NCI-H1694 (cell line): ENCODE measurements around the gene RPS19.

Experiments used
- DNase-seq: peaks from one replicate; lab custom pipeline; 2025; lab: John Stamatoyannopoulos, UW

Gene RPS19

DNA sequence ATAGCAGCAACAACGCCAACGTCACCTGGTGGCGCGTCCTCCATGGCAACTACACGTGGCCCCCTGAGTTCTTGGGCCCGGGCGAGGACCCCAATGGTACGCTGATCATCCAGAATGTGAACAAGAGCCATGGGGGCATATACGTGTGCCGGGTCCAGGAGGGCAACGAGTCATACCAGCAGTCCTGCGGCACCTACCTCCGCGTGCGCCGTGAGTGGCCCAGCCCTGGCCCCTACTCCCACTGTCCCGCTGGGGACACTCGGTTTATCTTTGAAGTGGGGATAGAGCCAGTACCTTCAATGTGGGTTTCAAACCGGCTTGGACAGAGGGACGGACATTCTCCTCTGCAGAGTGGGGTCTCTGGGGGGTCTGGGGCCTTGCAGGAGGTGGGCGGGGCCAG, 19.0 kb downstream of the RPS19 start:
- DNase-seq, result no peak

DNA sequence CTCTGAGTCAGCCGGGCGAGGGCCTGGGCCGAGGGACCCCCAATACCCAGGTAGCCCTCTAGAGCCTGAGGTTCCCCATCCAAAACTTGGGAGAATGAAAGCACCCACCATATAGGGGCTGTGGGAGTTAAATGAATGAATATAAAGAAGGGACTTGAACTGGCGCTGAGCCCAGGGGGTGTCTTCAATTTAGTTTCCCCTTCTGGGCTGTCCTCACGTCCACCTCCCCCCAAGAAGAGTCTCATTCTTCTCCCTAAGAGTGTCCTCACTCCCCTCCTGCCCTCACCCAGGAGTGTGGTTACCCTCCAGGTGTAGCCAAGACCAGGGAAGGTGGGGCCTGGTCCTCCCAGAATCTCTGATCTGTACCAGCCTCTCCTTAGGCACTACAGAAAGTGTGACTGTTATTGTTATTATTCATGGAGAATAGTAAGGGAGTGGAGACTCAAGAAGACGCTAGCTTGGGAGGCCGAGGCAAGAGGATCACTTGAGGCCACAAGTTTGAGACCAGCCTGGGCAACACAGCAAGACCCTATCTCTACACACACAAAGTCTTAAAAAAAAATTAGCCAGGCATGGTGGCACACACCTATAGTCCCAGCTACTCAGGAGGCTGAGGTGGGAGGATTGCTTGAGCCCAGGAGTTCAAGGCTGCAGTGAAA, 19.7 kb downstream of the RPS19 start:
- no peak for DNase-seq

DNA sequence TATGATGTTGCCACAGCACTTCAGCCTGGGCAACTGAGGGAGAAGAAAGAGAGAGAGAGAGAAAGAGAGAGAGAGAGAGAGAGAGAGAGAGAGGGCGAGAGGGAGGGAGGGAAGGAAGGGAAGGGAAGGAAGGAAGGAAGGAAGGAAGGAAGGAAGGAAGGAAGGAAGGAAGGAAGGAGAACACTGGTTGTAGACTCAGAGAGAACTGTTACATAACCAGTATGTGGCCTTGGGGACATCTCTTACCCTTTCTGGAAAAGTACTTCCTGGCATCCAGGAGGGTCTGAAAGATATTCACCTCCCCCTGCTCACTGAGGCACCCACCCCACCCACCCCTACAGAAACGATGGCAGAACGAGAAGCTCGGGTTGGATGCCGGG, 20.3 kb downstream of the RPS19 start:
- no peak for DNase-seq

DNA sequence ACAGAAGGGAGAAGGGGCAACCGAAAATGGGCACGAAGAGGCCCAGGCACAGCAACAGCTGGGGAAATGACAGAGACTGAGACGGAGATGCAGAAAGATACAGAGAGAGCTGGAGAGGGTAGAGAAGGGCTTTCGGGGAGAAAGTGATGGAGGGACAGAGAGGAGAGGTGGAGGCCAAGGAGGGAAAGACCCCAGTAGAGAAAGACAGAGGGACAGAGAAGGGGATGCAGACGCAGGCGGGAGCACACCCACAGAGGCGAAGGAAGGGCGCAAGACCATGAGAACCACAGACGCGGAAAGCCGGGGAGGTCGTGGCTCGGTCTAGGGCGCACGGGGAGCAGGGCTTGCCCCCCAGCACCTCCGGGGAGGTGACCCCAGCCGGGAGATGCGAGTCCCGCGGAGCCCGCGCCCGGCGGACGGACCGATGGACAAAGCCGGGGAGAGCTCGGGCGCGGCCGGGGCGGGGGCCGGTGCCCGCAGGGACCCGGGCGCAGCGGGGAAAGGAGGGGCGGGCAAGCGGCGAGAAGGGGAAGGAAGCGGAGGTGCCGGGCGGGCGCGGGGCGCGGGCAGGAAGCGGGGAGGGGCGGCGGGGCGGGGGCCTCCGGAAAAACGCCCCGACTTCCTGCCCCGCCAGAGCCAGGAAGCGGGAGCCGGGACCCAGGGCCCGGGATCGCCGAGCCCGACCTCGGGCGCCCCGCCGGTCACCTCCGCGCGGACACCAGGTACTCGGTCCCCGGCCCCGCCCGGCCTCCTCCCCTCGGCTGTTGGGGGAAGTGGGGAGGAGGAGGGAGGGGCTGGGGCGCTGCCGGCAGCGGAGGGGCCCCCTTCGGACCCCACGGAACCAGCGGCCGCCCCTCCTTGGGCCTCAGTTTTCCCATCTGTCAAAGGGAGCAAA, 22.8 kb downstream of the RPS19 start, which contains the start of gene ARHGEF1:
TSS of gene ARHGEF1 (plus strand) at position 617 of the 895 bp plus-strand sequence. CDS start 4,899 bp downstream, outside the sequence.
- no peak for DNase-seq

DNA sequence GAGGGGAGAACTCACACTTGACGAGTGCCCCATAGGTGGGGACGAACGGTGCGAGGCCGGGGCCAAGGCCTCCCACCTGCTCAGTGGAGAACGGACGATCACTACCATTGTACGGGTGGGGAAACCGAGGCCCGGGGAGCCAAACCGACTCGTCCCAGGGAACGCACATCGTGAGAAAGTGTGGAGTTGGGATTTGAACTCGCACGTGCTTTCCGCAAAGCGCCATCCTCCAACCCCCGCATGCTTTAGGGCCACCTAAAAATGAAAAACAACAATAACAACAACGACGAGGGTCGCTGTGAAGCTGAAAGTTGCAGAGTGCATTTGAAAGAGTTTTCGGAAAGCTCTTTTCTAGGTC, 23.4 kb downstream of the RPS19 start:
- DNase-seq, result no peak

DNA sequence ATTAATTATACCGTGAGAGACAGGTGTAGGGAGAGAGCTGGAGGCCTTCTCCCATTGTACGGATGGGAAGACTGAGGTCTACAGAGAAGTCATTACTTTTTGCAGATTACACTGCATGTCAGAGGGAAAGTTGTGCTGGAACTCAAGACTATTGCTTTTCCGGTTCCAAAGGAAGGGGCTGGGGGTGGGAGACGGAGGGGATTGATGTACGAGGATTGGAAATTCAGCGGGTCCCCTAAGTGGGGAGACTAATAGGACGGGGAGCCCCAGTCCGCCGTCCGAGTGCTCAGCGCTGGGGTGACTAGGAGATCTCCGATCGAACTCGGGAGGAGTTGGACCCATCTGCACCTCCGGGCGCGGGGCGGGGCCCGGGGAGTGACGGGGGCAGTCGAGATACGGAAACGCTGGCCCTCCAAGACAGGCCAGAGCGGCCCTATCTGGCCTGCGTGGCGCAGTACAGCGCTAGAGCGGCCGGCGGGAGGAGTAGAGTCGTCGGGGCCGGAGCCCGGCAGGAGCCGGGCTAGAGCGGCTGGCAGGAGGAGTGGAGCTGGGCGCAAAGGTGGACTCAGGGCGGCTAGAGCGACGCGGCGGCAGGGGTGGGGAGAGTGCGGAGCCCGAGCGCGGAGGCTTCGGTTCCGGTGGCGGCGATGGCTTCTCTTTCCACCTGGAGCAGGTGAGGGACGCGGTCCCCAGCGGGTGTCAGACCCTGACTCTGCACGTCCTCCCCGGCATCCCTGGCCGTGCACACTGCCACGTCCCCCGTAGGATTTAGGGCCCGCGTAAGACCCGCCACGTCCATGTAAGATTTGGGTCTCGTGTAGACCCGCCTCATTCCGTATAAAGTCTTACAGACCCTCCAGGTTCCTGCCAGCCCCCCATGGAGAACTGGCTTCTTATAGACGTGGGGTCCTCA, 24.0 kb downstream of the RPS19 start:
- DNase-seq, result peak; percentile 85

DNA sequence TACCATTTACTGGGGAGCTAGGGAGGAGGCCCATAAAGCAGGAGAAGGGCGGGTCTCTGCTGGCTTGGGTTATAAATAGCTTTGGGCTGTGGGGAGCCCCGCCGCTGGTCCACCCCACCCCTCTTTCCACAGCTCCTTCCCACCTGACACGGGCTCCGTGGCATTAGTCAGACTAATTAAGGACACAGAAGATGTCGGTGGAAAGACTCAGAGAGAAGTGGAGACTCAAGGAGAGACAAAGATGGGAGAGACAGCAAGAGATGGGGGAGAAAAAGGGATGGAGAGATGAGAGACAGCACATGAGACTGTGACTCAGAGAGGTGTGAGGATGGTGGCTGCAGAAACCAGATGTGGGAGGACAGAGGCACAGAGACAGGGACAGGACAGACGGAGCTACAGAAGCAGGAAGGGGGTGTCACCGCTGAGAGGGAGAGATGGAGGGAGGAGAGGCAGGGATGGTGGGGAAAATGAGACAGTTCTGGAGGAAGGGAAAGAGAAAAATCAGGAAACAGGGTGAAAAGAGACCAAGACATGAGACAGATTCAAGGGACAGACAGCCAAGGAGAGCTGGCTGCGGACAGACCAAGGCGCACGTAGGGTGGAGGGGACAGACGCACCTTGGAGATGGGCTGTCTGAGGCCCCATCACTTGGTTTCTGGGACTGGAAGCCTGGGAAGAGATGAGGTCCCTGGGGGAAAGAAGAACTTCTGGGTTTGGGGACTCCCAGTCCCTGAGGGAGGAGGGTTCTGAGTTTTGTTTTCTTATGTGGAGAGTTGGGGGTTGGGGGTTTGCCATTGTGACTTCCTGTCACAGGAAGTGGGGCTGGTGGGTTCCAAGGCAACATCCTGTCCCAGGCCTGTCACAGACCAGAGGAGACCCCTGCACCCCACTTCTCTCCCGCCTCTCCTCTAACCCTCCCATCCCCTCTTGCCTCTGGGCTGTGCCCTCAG, 27.0 kb downstream of the RPS19 start:
- no peak for DNase-seq

DNA sequence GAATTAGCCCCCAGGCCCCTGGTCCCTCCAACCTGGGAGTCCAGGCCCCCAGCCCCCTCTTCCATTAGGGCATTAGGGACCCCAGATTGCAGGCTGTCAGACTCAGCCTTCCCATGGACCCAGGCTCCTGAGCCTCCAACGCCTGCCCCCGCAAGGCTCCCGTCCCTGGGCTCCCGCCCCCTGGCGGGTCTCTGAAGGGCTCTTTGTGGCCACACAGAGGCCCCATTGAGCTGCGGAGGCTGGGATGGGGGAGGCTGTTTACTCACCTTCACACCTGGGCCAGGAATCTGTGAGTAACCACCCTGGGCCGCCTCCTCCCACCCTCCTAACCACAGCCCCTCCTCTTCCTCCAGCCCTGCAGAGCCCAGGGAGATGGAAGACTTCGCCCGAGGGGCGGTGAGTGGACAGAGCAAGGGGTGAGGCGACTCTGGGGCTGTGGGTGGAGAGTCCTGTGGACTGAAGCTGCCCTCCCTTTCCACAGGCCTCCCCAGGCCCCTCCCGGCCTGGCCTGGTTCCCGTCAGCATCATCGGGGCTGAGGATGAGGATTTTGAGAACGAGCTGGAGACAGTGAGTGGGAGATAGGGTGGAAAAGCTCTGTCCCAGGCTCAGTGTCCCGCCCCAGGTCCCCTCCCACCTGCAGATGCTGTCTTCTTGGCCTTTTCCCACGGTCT, 27.8 kb downstream of the RPS19 start:
- no peak for DNase-seq

DNA sequence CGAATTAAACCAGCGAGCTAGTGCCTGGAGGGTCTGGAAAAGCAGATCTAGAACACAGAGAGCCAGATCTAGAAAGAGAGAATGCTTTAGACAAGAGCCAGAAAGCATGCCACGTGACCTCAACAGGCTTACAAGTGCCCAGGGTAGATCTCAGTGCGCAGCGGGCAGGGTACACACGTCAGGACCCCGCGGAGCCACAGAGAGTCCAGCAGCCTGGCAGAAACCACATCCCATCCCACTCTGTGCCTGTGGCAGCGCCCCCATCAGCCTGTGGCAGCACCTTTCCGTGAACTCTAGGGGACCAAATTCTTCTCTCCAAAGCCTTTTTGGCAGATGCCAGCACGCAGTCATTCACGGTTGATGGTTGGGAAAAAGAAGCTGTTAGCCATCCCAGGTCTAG, 28.9 kb downstream of the RPS19 start:
- no peak for DNase-seq

DNA sequence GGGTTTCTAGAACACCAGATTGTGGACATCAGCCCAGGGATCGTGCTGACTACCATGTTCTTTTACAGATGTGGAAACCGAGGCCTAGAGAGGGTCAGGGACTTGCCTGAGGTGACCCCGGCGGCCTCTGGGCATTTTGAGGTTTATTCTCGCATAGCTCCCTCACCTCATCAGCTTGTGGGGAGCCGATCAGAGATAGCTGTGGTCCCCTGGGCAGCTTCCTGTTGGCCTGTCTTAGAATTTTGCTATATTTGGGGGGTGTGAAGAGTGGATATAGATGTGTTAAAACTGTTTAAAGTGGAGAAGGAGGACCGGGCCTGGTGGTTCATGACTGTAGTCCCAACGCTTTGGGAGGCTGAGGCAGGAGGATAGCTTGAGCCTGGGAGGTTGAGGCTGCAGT, 29.8 kb downstream of the RPS19 start:
- DNase-seq, result no peak

DNA sequence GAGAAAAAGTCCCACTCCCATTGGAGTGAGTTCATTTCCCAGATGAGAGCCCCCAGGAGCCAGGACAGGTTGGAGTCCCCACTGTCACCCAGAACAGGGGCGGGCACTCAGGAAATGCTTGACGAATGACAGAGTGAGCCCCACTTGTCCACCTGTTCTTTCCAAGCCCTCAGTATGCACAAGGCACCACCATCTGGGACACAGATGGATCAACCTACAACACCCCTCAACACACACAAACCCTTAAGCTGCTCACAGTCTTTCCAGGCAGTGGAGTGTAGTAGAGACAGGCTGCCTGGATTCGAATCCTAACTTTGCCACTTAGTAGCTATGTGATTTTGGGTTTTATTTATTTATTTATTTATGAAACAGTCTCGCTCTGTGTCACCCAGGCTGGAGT, 30.9 kb downstream of the RPS19 start:
- DNase-seq, result no peak

DNA sequence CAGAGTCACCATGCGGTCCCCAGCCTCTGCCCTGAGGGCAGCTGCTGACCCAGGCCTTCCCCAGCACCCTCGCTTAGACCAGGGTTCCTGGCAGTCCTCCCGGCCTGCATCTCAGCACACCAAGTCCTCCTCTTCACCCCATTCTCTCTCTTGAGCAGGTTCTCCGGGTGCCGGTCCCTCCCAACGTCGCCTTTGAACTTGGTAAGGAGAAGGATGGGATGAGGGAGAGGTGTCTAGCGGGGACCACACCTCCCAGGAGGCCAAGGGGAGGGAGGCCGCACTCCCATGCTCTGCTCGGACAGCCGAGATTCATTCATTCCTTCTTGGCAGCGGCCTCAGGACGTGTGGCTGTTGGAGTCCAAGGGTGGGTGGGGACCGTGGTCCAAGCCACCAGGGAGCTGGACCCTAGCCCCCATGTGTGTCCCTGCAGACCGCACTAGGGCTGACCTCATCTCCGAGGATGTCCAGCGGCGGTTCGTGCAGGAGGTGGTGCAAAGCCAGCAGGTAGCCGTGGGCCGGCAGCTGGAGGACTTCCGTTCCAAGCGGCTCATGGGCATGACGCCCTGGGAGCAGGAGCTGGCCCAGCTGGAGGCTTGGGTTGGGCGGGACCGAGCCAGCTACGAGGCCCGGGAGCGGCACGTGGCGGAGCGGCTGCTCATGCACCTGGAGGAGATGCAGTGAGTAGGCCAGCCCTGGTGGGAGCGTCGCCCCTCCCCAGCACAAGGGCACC, 32.3 kb downstream of the RPS19 start:
- DNase-seq, result no peak

DNA sequence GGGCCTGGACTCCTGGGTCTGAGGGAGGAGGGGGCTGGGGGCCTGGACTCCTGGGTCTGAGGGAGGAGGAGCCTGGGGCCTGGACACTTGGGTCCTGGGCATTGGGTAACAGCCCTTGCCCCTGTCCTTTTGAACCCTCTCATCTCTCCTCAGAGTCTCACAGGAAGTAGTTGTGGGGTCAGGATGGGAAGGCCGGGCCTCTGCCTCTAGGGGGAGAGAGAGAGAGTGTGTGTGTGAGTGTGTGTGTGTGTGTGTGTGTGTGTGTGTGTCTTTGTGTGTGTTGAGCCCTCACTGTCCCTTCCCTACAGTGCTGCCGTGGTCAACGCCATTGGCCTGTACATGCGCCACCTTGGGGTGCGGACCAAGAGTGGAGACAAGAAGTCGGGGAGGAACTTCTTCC, 33.8 kb downstream of the RPS19 start:
- DNase-seq, result no peak

DNA sequence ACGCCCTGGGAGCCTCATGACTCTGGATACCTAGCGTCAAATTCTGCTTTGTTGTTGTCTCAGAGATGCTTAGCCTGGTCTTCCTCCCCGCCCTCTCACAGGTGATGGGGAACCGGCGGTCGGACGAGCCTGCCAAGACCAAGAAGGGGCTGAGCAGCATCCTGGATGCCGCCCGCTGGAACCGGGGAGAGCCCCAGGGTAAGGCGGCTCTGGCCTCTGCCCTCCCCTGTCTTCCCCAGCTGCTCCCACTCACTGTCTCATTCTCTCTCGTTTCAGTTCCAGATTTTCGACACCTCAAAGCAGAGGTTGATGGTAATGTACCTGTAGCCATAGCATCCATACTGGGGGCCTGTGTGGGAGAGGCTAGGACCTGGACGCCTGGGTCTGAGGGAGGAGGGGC, 34.3 kb downstream of the RPS19 start:
- no peak for DNase-seq

DNA sequence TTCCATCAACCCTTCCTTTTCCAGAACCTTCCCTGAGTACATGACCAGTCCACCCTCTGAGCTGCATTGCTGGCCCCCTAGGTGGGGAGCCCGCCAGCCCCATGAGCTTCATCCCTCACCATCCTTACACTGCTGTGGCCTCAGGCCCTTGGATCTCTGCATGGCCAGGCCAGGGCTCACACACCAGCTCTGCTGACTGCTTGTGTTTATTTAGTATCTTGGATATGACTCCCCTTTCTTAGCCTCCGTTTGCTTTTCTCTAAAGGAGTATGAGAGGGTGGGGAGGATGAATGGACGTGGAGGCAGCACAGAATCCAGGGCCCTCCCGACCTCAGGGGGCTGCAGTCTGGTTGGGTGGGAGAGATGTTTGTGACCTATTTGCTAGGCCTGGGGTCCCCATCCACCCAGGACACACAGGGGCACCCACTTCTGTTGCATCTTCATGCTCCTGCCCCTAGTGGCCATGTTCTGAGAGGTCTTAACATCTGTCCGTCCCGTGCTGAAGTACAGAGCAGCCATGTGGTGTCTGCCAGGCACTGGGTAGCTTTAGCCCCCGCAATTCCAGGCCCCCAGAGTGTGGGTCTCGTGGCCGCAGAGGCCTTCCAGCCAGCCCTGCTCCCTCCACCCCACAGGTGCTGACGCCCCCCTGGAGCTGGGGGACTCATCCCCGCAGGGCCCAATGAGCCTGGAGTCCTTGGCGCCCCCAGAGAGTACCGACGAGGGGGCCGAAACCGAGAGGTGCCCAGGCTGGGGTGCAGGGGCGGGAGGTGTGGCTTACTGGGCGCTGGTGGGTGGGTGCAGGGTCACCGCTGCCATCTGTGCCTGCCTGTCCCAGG, 35.9 kb downstream of the RPS19 start:
- DNase-seq, result peak; percentile 19

DNA sequence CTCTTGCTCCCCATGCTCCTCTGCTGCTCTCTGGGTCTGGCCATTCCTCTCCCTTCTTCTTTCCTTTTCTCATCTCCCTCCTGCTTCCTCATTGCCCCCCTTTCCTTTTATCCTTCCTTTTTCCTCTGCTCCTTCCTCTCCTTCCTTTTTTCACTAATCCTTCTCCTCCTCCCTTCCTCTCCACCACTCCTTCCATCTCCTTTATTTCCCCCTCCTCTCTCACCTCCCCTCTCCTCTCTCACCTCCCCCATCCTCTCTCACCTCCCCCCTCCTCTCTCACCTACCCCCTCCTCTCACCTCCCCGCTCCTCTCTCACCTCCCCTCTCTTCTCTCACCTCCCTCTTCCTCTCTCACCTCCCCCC, 36.5 kb downstream of the RPS19 start:
- no peak for DNase-seq

DNA sequence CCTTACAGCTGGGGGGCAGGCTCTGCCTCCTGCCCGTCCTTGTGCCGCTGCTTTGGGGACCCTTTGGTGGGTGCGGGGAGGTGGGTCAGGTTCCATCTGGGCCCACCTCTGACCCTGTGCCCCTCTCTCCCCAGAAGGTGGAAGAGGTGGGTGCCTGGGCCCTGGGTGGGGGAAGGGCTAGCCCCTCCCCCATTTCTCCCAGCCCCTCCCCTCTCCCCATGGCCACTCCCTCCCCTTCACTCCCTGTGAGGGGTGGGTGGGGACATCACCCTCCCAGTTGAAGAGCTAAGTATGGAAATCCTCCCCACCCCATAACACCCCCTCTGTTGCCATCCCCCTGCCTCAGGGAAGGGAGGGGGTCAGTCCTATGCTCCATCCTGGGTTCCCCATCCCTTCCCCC, 37.1 kb downstream of the RPS19 start:
- DNase-seq, result no peak

DNA sequence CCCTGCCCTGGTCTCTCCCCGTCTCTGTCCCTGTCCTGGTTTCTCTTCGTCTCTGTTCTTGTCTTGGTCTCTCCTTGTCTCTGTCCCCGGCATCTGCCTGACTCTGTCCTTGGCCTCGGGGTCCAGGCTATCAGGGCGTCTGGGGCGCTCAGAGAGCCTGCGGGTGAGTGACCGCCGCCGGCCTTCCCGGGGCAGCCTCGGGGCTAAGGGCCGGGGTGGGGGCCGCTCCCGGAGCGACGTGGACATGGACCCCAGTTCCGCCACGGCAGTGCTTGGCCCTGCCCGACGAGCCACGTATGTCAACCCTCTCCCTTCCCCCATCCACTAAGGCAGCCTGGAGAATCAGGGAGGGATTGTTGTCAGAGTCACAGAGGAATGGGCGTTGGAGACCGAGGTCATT, 37.8 kb downstream of the RPS19 start:
- DNase-seq, result no peak

DNA sequence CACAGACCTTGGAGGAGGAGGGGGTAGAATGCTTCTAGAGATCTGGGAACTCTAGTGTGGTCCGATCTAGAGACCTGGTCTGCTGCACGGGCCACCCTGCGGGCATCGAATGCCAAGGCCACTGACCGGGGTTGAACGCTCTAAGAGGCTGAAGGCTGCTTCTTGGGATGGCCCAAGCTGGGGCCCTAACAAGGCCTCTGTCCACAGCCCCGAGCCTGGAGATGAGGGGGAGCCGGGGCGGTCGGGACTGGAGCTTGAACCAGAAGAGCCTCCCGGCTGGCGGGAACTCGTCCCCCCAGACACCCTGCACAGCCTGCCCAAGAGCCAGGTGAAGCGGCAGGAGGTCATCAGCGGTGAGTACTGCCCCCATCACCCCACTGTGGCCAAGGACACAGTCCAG, 38.2 kb downstream of the RPS19 start:
- no peak for DNase-seq
